Upper lobe of left lung (tissue), 4 donors: ENCODE measurements around the gene CACNB3.

ENCODE experiments used
- CTCF ChIP-seq, 6 experiments: fragments of 450-650 bp in 4 of 6; fragments of 200-600 bp in 2 of 6; sonication (generic) in 2 of 6; IDR thresholded peaks; one replicate each; pipeline ENCODE4 v1.5.1; 2016 to 2019; ENCODE audit warnings: antibody characterized with exemption in 6 of 6
- EP300 ChIP-seq, 4 donors: sonication (generic); formaldehyde crosslinking; IDR thresholded peaks; one replicate each; pipeline ENCODE4 v1.5.1; 2017; ENCODE audit warnings: antibody characterized with exemption in 4 of 4, control low read depth in 2 of 4
- POLR2AphosphoS5 ChIP-seq, 2 donors: sonication (generic); formaldehyde crosslinking; IDR thresholded peaks; one replicate each; pipeline ENCODE4 v1.5.1; 2017; ENCODE audit warnings: antibody characterized with exemption in 2 of 2

- TF ChIP-seq CTCF (IDR thresholded peaks at IDR 0.05) = no peak
- TF ChIP-seq EP300 (IDR thresholded peaks at IDR 0.05) = no peak
- no peak for TF ChIP-seq POLR2AphosphoS5 (IDR thresholded peaks at IDR 0.05)
Measured at GRCh38 chr12:48777501-48778400, 40.5 kb upstream of the CACNB3 start.
